T-helper 1 cell treated with Interleukin-12 subunit alpha and Interleukin-12 subunit beta and Interleukin-4 antibody, amounts not matched to agents 30 ng/mL and 1 ng/mL, for 36 hours (primary cell): ENCODE data around the gene CCDC146. TPM values are rescaled to one million over a fixed set of nuclear protein-coding genes. Genes with fewer than 3 reads are reported as not detected.
"Not testable (repeated sequence)": the region's sequence is repeated elsewhere in the genome, so short reads cannot be mapped to it uniquely, and the experiment has no call there.

Experiments used
- intact Hi-C: fragments of 100-400 bp; cut with micrococcal nuclease; formaldehyde crosslinking; loops from one replicate; pipeline ENCODE4 v1.15.1; 2024
- total RNA-seq: library from RNA; stranded (reverse); gene quantifications from 2 replicates; pipeline ENCODE4 v1.2.3, GENCODE V29; 2022

Gene CCDC146
- total RNA-seq, 1 donor from 2014 or later = 11.6 TPM

- intact Hi-C loops = loop anchor here (2.0 to 5.0 kb wide), 3 partner anchors 48 to 338 kb away; partner anchors contain the start of gene PTPN12
These were observed 76.9 kb downstream of the CCDC146 start, which contains the start of gene FGL2 for GRCh38 chr7:77199013-77199966. TSS of gene FGL2 (minus strand) at chr7:77199819. CDS start at chr7:77199793, 26 bp downstream.

- intact Hi-C loops = no loop called here
These were observed 78.1 kb downstream of the CCDC146 start for GRCh38 chr7:77200542-77200941.

- intact Hi-C loops = no loop called here
These were observed 80.1 kb downstream of the CCDC146 start for GRCh38 chr7:77202481-77202976.

- intact Hi-C loops = no loop called here
These were observed 83.3 kb downstream of the CCDC146 start for GRCh38 chr7:77205706-77206105.

GRCh38 chr7:77208416-77208815 is 86.0 kb downstream of the CCDC146 start:
- intact Hi-C loops = no loop called here

- intact Hi-C loops = no loop called here
These were observed 87.2 kb downstream of the CCDC146 start for GRCh38 chr7:77209479-77210139.

GRCh38 chr7:77216181-77216845 is 93.9 kb downstream of the CCDC146 start:
- intact Hi-C loops = no loop called here

GRCh38 chr7:77217474-77218185 is 95.2 kb downstream of the CCDC146 start:
- intact Hi-C loops = no loop called here

- intact Hi-C loops = not testable (repeated sequence)
These were observed 97.4 kb downstream of the CCDC146 start for GRCh38 chr7:77219701-77220331.

- intact Hi-C loops = no loop called here
These were observed 99.7 kb downstream of the CCDC146 start for GRCh38 chr7:77222065-77222464.

- intact Hi-C loops = no loop called here
These were observed 100.4 kb downstream of the CCDC146 start for GRCh38 chr7:77222819-77223218.

- intact Hi-C loops = no loop called here
These were observed 100.8 kb downstream of the CCDC146 start for GRCh38 chr7:77223261-77223660.

- intact Hi-C loops = no loop called here
These were observed 104.0 kb downstream of the CCDC146 start for GRCh38 chr7:77226357-77226839.

GRCh38 chr7:77228795-77229194 is 106.4 kb downstream of the CCDC146 start:
- intact Hi-C loops = not testable (repeated sequence)

GRCh38 chr7:77232467-77232866 is 110.1 kb downstream of the CCDC146 start:
- intact Hi-C loops = no loop called here

GRCh38 chr7:77235276-77235675 is 112.9 kb downstream of the CCDC146 start:
- intact Hi-C loops = no loop called here

GRCh38 chr7:77238703-77239136 is 116.3 kb downstream of the CCDC146 start:
- intact Hi-C loops = no loop called here

GRCh38 chr7:77239471-77239870 is 117.1 kb downstream of the CCDC146 start:
- intact Hi-C loops = no loop called here

- intact Hi-C loops = loop anchor here (10.0 kb wide), 1 partner anchor 607 kb away; no protein-coding TSS in a partner anchor
These were observed 119.7 kb downstream of the CCDC146 start for GRCh38 chr7:77242068-77242467.

- intact Hi-C loops = loop anchor here (10.0 kb wide), 1 partner anchor 608 kb away; no protein-coding TSS in a partner anchor
These were observed 120.1 kb downstream of the CCDC146 start for GRCh38 chr7:77242554-77242953.
